Testis (tissue), 2 donors: ENCODE measurements around the gene ZPR1.

Experiments
- CTCF ChIP-seq, 3 experiments: fragments of 450-650 bp in 2 of 3; fragments of 200-600 bp in 1 of 3; sonication (generic) in 1 of 3; IDR thresholded peaks; one replicate each; pipeline ENCODE4 v1.5.1; 2016 to 2019; ENCODE audit warnings: antibody characterized with exemption in 3 of 3, mild to moderate bottlenecking in 2 of 3, moderate library complexity in 1 of 3
- POLR2A ChIP-seq: fragments of 450-650 bp; IDR thresholded peaks from one replicate; pipeline ENCODE4 v1.6.1; 2017; ENCODE audit warnings: antibody characterized with exemption, mild to moderate bottlenecking, moderate library complexity

- TF ChIP-seq CTCF (IDR thresholded peaks at IDR 0.05) = peak; percentile 37 to 85 (median 69)
- TF ChIP-seq POLR2A = no peak
Observed at GRCh38 chr11:116732271-116733042, 55.4 kb downstream of the ZPR1 start.
